T-helper 2 cell treated with Interferon-gamma antibody and Interleukin-4, amounts not matched to agents 100 ng/mL and 5 ng/mL, for 36 hours (primary cell): ENCODE data around the gene RBM43. TPM values are rescaled to one million over a fixed set of nuclear protein-coding genes. Genes with fewer than 3 reads are reported as not detected.

Experiments used
- intact Hi-C: fragments of 100-400 bp; cut with micrococcal nuclease; formaldehyde crosslinking; loops from one replicate; pipeline ENCODE4 v1.15.1; 2023
- total RNA-seq: library from RNA; stranded (reverse); gene quantifications from 2 replicates; pipeline ENCODE4 v1.2.3, GENCODE V29; 2022

The RBM43 gene
- total RNA-seq, 1 donor from 2014 or later, result 4.2 TPM

- intact Hi-C loops, result loop anchor here (10.0 kb wide), 1 partner anchor 345 kb away; no protein-coding TSS in a partner anchor
Measured at GRCh38 chr2:151269798-151270568, 8.3 kb upstream of the RBM43 start.

- intact Hi-C loops, result loop anchor here (10.0 kb wide), 1 partner anchor 347 kb away; no protein-coding TSS in a partner anchor
Measured at GRCh38 chr2:151268085-151268484, 6.4 kb upstream of the RBM43 start.

GRCh38 chr2:151267537-151267936 lies 5.9 kb upstream of the RBM43 start:
- intact Hi-C loops, result loop anchor here (10.0 kb wide), 1 partner anchor 347 kb away; no protein-coding TSS in a partner anchor

GRCh38 chr2:151265991-151266390 lies 4.3 kb upstream of the RBM43 start:
- intact Hi-C loops, result loop anchor here (10.0 kb wide), 1 partner anchor 349 kb away; no protein-coding TSS in a partner anchor

GRCh38 chr2:151264157-151264825 lies 2.6 kb upstream of the RBM43 start:
- intact Hi-C loops, result loop anchor here (10.0 kb wide), 1 partner anchor 351 kb away; no protein-coding TSS in a partner anchor

- intact Hi-C loops, result loop anchor here (10.0 kb wide), 1 partner anchor 352 kb away; no protein-coding TSS in a partner anchor
Measured at GRCh38 chr2:151262629-151263028, 966 bp upstream of the RBM43 start.

GRCh38 chr2:151261977-151262291 lies 271 bp upstream of the RBM43 start:
- intact Hi-C loops, result loop anchor here (1.0 to 10.0 kb wide), 6 partner anchors 27 to 1675 kb away; partner anchors contain the start of genes ARL5A, ARL6IP6, MMADHC and NMI

GRCh38 chr2:151260573-151261230 lies 961 bp downstream of the RBM43 start:
- intact Hi-C loops, result loop anchor here (1.0 to 10.0 kb wide), 6 partner anchors 29 to 1673 kb away; partner anchors contain the start of genes ARL5A, ARL6IP6, MMADHC and NMI

GRCh38 chr2:151258121-151258520 lies 3.5 kb downstream of the RBM43 start:
- intact Hi-C loops, result no loop called here

GRCh38 chr2:151252646-151253045 lies 9.0 kb downstream of the RBM43 start:
- intact Hi-C loops, result no loop called here

- intact Hi-C loops, result no loop called here
Measured at GRCh38 chr2:151251012-151251411, 10.7 kb downstream of the RBM43 start.

GRCh38 chr2:151247432-151247831 lies 14.2 kb downstream of the RBM43 start:
- intact Hi-C loops, result no loop called here

- intact Hi-C loops, result no loop called here
Measured at GRCh38 chr2:151246152-151246551, 15.5 kb downstream of the RBM43 start.

- intact Hi-C loops, result no loop called here
Measured at GRCh38 chr2:151243468-151243867, 18.2 kb downstream of the RBM43 start.

GRCh38 chr2:151241224-151241623 lies 20.4 kb downstream of the RBM43 start:
- intact Hi-C loops, result no loop called here

GRCh38 chr2:151240433-151240832 lies 21.2 kb downstream of the RBM43 start:
- intact Hi-C loops, result no loop called here

- intact Hi-C loops, result loop anchor here (1.0 to 10.0 kb wide), 2 partner anchors 755 to 1642 kb away; partner anchors contain the start of gene RND3
Measured at GRCh38 chr2:151239624-151240023, 22.0 kb downstream of the RBM43 start.

- intact Hi-C loops, result loop anchor here (1.0 to 10.0 kb wide), 2 partner anchors 754 to 1642 kb away; partner anchors contain the start of gene RND3
Measured at GRCh38 chr2:151238527-151239487, 22.9 kb downstream of the RBM43 start.

- intact Hi-C loops, result loop anchor here (10.0 kb wide), 1 partner anchor 753 kb away; the partner anchor contains the start of gene RND3
Measured at GRCh38 chr2:151237422-151238025, 24.1 kb downstream of the RBM43 start.

- intact Hi-C loops, result loop anchor here (10.0 kb wide), 1 partner anchor 749 kb away; the partner anchor contains the start of gene RND3
Measured at GRCh38 chr2:151233760-151234159, 27.9 kb downstream of the RBM43 start.
